ENCODE data around the gene CCDC85C.

- no peak for TF ChIP-seq CTCF (IDR thresholded peaks at IDR 0.05)
- no peak for TF ChIP-seq POLR2AphosphoS5 (IDR thresholded peaks at IDR 0.05)
- no peak for TF ChIP-seq POLR2A (IDR thresholded peaks at IDR 0.05)
- no peak for TF ChIP-seq EP300 (IDR thresholded peaks at IDR 0.05)
Observed at GRCh38 chr14:99586054-99586760, 17.8 kb downstream of the CCDC85C start.
